ENCODE results near the gene NEUROG1.

The NEUROG1 gene

DNA sequence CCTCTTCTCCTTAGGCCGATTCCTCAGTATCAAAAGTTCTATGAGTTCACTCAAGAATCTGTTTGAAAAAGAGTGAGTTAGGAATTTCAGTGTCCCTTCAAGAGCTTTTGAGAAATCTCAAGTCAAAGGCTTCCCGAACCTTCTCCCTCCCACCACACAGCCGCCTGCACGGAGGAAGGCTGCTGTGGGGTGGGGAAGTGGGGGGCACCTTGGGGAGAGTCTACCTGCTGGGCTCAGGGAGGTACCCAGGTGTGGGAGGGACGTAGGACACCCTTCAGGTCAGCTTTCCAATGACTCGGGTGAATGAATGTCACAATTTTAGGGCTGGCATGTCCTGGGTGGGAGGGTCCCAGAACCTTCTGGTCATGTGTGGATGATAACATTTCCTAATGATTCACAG is 25.5 kb upstream of the NEUROG1 start:
- DNase-seq = no peak

DNA sequence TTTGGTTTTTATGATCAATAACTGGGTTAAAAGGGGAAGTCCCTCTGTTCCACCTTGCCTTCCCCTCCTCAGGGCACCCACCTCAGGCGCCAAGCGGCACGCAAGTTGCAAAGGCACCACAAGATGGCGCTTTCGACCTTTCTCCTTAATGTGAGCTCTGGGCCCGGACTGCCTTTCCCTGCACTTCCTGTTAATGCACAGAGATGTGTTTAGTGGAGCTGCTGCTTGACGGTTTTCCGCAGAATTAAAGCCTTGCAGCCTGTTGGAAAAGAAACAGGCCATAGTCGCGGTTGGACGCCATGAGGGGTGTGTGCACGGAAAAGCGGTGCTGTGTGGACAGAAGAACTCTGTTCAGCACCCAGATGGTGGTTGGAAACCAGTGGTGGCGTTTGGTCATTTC is 25.1 kb upstream of the NEUROG1 start:
- peak; percentile 14 for DNase-seq

DNA sequence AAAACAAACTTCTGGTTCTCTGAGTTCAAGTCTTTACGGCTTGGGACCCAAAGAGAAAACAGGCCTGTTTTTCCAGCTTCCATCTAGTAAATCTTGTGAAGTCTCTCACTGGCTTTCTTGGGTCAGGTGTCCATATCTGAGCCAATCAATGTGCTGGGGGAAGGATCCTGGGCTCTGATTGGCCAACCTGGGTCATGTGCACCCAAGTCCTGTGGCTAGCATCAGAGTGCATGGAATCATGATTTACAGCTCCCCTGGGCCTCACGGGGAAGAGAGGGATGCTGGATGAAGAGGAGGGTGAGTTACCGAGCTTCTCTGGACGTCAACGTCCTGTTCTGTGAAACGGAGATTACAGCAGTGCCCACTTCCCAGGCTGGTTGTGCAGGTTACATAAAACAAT is 23.6 kb upstream of the NEUROG1 start:
- no peak for DNase-seq

DNA sequence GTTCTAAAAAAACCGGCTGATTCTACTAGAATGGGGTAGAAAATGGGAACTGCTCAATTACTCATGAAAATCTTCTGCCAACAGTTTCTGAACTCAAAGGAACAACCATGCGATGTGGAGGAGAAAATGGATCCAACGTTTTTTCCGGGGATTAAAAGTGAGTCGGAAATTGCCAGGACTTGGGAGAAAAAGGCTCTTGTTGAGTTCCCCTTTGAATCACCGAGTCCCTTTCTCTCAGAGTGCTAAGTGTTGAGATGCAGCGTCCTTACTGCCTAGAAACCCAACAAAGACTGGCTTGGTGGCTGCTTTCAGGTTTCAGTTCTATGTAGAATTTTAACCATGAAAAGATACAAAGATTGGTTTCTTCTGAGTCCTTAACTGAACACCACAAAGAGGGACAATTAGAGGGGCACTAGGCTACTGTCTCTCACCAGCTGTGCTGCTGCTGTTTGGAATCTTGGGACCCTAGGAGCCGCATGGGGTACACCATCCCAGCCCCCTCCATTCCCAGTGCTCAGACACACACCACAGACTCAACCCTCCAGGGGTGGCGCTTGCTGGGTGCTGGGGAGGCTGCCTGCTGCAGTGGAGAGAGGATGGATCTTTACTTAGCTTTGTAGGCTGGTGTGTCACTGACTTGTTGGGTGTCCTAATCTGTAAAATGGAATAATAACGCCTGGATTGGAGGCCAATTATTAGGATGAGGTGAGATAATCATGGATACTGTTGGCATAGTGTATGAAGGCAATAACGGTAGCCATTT is 21.5 kb upstream of the NEUROG1 start:
- DNase-seq = no peak

DNA sequence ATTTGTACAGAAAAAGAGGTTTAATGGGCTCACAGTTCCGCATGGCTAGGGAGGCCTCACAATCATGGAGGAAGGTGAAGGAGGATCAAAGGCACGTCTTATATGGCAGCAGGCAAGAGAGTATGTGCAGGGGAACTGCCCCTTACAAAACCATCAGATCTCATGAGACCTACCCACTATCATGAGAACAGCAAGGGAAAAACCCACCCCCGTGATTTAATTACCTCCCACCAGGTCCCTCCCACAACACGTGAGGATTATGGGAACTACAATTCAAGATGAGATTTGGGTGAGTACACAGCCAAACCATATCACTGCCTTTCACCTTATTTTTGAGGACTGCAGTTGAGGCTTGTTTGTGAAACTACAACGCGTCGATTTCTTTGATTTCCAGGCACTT is 20.9 kb upstream of the NEUROG1 start:
- DNase-seq = no peak

DNA sequence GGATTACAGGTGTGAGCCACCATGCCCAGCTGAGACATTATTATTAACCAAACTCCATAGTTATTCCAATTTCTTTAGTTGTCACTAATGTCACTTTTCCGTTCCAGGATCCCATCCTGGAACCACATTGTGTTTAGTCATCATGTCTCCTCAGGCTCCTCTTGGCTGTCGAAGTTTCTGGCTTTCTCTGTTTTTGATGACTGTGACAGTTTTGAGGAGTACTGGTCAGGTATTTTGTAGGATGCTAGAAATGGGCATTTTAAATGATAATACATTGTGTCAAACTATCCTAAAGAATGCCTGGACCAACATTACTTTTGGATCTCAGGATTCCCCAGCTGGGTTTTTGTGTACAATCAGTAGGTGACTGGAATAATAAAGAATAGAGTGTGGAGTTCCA is 19.8 kb upstream of the NEUROG1 start:
- no peak for DNase-seq

DNA sequence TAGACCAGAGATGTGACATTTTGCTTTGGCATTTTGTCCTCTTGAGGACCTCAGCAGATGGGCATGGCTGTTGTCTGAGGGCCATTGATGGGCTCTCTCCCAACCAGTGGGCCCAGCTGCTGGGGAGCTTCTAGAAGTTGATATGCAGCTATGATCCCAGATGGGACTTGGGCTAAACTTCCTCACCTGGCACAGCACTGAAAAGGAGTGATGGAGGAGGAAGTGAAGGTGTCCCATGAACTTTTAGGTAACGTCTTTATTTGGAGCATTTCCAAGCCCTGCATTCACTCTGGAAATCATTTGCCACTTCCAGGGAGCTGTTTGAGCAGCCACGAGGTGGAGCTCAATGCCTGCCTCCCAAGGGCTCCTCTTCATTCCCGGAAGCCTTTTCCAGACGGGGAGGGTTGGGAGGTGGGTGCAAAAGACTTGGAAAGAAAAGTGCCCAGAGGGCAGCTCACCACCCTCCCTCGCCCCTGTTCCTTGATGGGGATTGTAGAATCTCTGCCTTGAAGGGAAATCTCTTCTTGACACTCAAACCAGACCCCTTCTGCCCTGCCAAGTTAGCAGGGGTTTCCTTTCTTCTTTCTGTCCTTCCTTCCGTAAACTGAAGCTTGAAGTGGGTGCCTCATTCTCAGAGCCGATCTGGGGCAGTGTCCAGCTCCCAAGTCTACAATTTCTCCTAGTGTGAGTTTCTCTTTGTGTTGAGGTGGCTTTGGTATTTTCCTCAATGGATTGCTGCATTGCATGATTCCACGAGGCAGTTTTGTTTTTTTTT is 18.1 kb upstream of the NEUROG1 start:
- no peak for DNase-seq

DNA sequence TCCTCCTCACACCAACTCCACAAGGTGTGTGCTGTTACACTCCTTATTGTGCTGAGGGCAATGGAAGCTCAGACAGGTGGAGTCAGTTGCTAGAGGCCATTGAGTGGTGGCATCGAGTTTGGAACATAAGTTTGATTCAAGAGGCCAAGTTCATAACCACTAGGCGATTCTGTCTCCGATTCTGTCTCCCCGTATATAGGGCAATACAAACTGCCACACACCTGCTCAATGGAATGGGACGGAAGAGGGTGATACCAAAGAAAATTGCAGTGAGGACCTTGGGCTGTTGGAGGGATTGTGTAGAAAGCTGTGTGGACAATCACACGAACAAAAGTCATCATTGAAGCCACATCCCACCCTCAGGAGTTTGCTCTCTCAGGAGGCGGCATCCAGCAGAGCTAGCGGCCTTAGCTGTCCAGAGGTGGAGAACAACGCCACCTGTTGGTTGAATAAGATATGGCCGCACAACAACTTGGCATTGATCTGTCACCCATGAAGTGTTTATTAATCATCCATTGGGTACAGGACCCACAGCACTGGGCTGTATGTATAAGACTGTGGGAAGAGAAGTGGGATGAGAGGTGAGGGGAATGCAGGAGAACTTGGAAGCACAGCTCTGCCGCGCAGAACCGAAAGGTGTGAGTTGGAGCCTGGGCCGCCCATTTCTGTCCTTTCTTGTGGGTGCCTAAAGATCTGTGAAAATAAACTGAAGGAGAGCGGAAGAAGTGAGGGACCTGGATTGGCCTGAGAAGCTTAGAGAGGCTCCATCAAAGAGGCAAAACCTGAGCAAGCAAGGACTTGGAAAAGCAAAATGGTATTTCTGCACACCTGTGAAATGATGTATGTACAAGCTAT is 16.1 kb upstream of the NEUROG1 start:
- peak; percentile 19 for DNase-seq

DNA sequence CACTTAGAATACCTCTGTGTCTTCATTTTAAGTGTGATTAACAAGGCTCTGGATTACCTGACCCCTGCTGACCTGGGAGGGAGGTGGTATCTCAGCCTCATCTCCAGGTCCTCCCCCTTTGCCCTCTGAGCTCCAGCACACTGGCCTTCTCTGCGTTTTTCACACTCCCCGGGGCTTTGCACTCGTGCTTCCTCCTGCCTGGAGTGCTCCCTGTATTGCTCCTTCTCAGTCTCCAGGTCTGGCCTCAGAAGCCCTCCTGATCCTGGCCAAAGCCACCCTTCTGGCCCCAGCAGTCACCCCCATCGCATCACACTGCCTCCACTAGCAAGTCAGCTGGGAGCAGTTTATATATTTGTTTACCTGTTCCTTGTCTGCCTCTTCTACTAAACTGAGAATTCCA is 13.6 kb upstream of the NEUROG1 start:
- no peak for DNase-seq

DNA sequence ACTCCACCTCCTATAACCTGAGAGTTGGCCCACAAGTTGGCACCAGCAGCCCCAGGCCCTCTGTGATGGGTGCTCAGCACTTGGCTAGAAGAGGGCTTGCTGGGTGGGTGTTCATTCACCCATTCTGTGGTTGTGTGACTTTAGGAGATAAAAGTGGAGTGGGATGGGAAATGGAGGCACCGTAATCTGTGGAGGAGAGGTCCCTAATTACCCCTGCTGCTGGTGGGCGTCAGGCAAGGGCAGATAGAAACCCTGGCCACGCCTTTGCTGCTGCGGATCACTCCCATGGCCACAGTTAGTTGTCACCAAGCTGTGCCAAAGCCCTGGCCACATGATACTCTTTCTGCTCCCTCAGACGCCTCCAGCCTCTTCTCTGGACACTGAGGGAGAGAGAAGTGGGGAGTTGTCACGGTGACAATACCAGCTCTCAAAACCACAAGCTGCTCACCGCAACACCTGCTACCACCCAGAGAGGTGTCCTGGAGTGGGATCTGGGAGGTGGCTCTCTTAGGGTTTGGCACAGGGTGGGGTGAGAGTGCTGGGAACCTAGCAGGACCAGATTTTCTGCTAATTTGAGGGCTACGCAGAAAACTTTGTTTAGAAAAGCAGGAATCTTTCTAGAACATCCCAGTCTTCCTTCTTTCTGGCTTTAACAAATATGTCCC is 12.0 kb upstream of the NEUROG1 start:
- peak; percentile 52 for DNase-seq

DNA sequence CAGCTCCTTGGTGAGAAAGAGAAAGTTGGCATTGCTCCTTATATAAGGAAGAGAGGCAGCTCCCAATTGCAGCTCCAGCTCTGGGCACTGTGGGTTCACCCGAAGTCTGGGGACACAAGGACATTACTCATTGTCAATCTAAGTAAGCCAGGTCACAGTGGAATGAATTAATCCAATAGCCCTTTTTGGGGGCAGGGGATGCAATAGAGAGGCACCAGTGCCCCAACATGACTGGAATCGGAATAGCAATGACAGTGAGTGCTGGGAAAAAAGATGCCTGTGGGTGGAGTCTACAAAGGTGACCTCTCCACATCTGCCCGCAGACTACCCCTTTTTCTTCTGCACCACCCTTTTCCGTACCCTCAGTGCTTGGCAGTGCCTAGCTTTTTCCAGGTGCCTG is 11.1 kb upstream of the NEUROG1 start:
- DNase-seq = no peak

DNA sequence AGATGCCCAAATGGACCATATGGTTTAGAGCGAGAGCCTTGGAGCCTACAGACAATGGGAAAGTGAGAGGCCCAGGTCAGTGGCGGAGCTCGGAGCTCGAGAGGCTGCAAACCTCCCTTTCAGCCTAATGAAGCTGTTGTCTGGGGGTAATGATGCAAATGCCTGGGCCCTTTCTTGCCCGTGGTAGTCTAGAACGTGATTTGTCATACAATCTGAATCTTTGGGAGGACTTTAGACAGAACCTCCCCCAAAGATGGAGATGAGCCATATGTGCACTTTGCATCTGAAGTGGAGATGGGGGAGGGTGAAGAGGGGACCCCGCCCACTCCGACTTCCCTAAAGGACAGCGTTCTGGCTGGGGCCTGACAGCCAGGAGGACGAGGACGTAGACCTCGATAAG is 10.3 kb upstream of the NEUROG1 start:
- DNase-seq = no peak

DNA sequence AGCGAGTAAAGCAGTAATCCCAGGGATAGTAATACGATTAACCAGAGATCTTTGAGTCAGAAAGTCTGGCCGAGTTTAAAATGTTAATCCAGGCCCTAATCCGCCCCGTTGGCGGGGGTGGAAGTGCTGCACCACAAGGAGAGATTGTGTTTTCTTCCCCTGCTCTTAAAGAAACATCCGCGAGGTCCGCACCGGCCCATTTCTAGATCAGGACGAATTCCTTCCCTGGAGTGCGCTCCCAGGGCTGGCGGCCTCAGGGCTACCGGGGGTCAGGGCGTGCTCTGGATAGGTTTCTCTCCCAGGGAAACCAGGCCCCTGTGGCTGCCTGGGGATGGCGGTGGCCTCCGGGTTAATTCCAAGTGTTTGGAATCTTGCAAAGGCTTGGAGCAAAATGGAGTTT is 9.3 kb upstream of the NEUROG1 start:
- no peak for DNase-seq

DNA sequence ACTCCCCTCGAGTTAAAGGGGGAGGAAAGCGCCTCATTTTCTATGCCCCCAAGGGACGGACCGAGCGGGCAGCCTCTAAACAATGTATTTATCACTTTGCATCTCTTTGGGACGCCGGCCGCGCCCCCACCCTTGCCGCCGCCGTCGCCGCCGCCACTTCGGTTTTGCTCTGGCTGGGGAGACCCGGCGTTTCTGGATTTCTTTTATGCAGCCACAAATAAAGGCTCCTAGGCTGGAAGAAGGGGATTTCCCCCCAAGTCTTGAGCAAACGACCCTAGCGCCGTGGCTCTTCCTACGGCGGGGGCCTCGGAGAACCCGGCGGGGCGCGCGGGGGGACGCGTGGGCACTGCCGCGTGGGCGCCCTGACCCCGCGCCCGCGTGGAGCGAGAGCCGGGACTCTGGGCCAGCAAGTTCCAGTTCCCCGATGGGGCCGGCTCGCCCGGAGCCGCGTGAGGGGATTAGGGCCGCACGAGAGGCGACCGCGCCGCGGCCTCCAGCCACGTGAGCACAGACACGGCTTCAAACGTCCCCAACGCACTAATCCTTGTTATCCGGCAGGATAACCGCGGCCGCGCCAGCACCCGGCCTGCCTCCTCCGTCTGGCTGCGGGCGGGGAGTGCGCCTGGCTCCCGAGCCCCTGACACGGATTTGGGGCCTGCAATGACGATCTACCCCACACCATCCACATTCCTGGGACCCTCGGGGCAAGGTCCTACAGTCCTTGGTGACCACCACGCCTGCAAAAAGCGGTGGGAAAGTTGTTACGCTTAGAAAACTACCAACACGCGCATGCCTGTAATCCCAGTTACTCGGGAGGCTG is 7.9 kb upstream of the NEUROG1 start:
- DNase-seq = no peak

DNA sequence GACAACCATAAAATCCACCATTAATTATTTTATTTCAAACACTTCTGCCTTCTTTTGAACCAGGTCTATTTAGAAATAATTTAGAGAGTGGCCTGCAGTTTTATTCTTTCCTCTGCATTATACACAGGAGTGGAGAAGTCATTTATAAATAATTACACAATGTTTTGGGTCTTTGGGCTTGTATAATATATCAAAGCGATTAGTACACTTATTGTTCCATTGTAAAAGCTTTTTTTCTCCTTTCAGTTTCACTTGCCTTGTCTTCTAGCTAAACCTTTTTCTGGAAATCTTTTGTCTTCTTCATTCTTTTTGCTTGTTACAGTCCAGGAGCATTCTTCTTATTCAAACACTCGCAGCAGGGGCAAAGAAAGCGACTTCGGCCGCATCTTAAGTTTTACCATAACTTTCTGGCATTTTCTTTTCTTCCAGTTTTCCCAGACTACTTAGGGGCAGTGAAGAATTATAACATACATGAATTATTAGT is 7.3 kb upstream of the NEUROG1 start:
- DNase-seq = no peak

DNA sequence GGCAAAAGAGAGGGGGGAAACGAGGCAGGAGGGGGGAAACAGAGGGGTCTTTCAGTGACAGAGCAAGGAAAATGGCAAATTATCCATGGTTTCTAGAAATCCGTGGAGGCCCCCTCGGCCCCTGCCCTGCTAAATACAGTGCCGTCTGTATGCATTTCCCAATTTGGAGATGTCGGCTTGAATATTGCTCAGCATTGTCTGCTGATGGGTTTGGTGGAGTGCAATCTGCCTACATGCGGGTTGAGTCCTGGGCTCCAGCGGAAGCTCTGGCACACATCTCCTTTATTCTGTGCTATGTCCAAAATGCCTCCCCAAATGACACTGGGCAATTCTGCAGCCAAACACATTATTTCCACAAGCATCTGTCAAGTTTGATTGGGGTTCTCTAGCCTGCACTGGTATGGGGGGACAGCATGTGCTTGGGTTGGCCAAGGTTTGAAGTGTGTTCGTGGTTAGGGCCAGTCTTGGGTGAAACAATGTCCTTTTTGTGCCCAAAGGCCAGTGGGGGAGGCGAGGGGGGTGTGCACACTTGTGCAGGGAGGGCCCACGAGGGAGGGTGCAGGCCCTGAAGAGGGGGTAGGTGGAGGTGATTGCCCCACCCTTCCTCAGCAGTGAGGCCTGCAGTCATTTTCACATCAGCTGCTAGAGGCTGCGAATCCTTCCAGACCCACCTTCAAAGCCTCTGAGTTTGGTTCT is 6.2 kb upstream of the NEUROG1 start:
- no peak for DNase-seq

DNA sequence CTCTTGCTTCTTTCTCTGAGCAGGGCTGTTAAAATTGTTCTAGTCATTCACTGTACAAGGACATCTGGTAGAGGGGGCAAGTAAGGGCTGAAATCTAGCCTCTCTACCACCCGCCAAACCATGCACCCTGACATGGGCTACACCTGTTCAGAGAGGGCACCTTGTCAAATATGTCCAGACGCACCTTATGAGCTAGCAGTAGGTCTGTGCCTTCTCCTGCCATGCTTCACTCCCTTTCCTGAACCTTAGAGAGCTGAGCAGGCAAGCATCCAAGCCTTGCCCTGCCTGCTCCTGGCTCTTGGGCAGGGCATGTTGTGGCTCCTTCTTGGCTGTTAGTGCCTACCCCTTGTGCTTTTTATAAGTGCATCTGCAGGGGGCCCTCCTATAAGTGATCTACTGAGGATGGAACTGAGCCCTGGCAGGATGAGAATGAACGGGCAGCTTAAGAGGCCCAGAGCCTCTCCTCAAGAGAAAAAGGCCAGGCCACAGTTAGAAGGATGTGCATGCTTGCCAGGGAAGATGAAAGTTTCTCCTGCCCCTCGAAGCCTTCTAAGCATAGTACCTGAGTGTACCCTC is 3.8 kb upstream of the NEUROG1 start:
- DNase-seq = peak; percentile 48

DNA sequence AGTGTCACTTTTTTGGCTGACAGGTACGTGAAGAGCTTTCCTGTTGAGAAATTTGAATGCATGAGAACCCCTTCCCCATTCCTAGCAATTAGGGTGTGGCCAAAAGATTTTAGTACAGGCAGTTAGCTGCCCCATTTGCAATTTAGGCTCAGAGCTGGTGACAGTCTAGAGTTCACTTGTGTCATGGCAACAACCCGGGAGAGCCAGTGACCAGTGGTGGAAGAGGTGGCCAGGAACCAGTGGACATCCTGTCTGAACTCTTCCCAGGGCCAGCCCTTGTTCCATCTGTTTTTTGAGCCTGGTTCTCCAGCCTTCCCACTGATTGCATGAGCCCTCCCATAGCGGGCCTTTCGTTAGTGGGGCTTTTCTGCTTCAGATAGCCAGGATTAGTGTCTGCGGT is 2.5 kb upstream of the NEUROG1 start:
- DNase-seq = no peak

DNA sequence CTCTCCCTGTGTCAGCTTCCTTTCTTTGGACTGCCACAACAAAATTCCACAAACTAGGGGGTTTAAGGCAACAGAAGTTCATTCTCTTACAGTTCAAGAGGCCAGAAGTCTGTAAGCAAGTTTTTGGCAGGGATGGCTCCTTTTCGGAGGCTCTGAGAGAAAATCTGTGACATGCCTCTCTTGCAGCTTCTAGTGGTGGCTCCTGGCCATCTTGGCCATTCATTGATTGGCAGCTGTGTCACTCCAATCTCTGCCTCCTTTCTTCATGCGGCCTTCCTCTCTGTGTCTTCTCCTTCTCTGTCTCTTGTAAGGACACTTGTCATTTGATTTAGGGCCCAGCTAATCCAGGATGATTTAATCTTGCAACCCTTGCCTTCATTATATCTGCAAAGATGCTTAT is 2.0 kb upstream of the NEUROG1 start:
- no peak for DNase-seq

DNA sequence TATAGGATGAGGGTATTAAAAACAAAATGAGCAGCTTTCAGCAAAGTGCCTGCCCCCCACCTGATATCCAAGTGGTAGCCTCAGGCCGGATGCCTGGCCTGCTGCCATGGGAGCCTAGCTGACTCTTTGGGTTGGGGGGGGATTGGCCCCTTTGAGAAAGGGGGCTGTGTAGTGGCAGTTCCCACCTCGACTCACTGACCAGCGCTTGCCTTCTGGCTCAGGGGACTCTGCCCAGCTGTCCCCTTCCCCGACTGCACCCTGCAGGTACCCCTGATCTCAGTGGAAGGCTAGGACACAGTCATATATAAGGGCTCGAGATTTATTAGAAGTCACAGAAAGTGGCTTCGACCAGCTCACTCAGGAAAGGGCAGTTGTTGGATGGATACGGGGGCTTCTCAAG is 1.5 kb upstream of the NEUROG1 start:
- no peak for DNase-seq

DNA sequence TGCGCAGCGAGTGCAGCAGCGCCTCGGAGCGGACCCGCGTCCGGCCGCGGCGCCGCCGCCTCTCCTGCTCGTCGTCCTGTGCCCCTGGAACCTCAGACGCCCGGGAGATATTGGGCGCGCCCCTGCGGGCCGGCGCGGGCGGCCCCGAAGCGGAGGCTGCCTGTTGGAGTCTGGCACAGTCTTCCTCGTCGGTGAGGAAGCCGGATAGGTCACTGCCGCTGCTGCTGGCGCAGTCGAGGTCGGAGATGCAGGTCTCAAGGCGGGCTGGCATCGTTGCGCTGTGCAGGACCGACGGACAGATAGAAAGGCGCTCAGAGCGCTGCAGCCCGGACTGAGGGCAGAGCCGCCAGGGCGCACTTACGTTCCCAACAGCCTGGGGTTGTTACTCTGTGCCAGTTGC is 344 bp downstream of the NEUROG1 start:
- no peak for DNase-seq
